HEK293 (cell line): ENCODE results near the gene DUSP16.

Source experiments
- CTCF ChIP-seq: fragments of 450-650 bp; formaldehyde crosslinking; IDR thresholded peaks from 2 replicates; pipeline ENCODE4 v1.5.1; 2016; ENCODE audit warnings: missing biosample characterization, missing genetic modification characterization
- ZNF24 ChIP-seq: fragments of 450-650 bp; formaldehyde crosslinking; IDR thresholded peaks from 2 replicates; pipeline ENCODE4 v1.5.1; 2016; ENCODE audit warnings: missing biosample characterization, missing genetic modification characterization
- ZNF561 ChIP-seq: fragments of 450-650 bp; IDR thresholded peaks from 2 replicates; pipeline ENCODE4 v1.5.1; 2018; ENCODE audit warnings: missing biosample characterization, missing genetic modification characterization, borderline replicate concordance

- TF ChIP-seq ZNF561 (tag by site-specific recombination) (no peak), CTCF (no peak), ZNF24 (tag by site-specific recombination) (no peak)
Observed at GRCh38 chr12:12461923-12462315, 100.7 kb downstream of the DUSP16 start.
